Ovary (tissue), 9 donors: Measurements from ENCODE around the gene ZBTB7B. TPM values are rescaled to one million over a fixed set of nuclear protein-coding genes. Genes with fewer than 3 reads are reported as not detected.

Source experiments
- DNase-seq, 5 donors: peaks; one replicate each; pipeline ENCODE4 v3.0.0-alpha.2; 2019 to 2020
- H3K27ac ChIP-seq, 2 donors: fragments of 200-600 bp; one replicate each; pipeline versions ENCODE4 v1.5.1 to v1.8.0; 2019 to 2022
- H3K27me3 ChIP-seq: fragments of 200-600 bp; one replicate; pipeline ENCODE4 v1.8.0; 2022
- H3K36me3 ChIP-seq: fragments of 200-600 bp; sonication (generic); one replicate; pipeline ENCODE4 v1.5.1; 2019
- H3K4me1 ChIP-seq: one replicate; pipeline ENCODE4 v1.8.1; 2013; ENCODE audit warnings: mild to moderate bottlenecking, moderate library complexity; ENCODE audit not compliant: insufficient read depth
- H3K4me3 ChIP-seq: fragments of 200-600 bp; sonication (generic); one replicate; pipeline ENCODE4 v1.5.1; 2017
- H3K9me3 ChIP-seq, 2 donors: fragments of 200-600 bp in 1 of 2; sonication (generic) in 1 of 2; one replicate each; pipeline versions ENCODE4 v1.5.1 to v1.8.1; 2013 to 2019; ENCODE audit warnings: mild to moderate bottlenecking in 1 of 2, moderate library complexity in 1 of 2
- CTCF ChIP-seq, 3 donors: fragments of 450-650 bp in 2 of 3; fragments of 200-600 bp in 1 of 3; IDR thresholded peaks; one replicate each; pipeline versions ENCODE4 v1.5.1 to v1.8.0; 2016 to 2022; ENCODE audit warnings: antibody characterized with exemption in 3 of 3, mild to moderate bottlenecking in 1 of 3
- EP300 ChIP-seq: sonication (generic); formaldehyde crosslinking; IDR thresholded peaks from one replicate; pipeline ENCODE4 v1.6.1; 2017; ENCODE audit warnings: antibody characterized with exemption
- POLR2A ChIP-seq: fragments of 450-650 bp; IDR thresholded peaks from one replicate; pipeline ENCODE4 v1.6.1; 2017; ENCODE audit warnings: antibody characterized with exemption, mild to moderate bottlenecking, moderate library complexity
- WGBS, 3 donors: extraction: QIAGEN DNeasy Blood & Tissue Kit in 1 of 3; methylation state at CpG; one replicate each; pipeline versions ENCODE4 v1.1.5 to v1.1.7; 2013 to 2017; 5-methylcytosine and 5-hydroxymethylcytosine counted together
- intact Hi-C, 4 donors: fragments of 100-400 bp; cut with DNase I; formaldehyde crosslinking; loops; one replicate each; pipeline versions ENCODE4 v1.11.0 to v1.15.1; 2022 to 2023
- polyA plus RNA-seq, 2 donors: library from polyadenylated mRNA; stranded (reverse); fragments of 200-250 nt in 1 of 2; fragments of 350-450 nt in 1 of 2; fragmentation: Illumina TruSeq in 1 of 2; extraction: RNeasy Lipid Tissue Mini Kit (QIAGEN cat#74804) in 1 of 2; gene quantifications; one replicate each; pipeline ENCODE4 v1.2.3, GENCODE V29; 2013 to 2014
- total RNA-seq, 7 donors: library from RNA; depleted of rRNA in 2 of 7; stranded (reverse); fragments of >200 nt in 2 of 7; fragmentation: NEBNext Ultra II Directional in 3 of 7; extraction: Animal tissue kit (Norgen Biotek cat#: 25700) in 3 of 7; gene quantifications; one replicate each; pipeline versions ENCODE4 v1.1.0 to v1.2.4, GENCODE V29; 2016 to 2023
- donor health status: DM: no; HTN: no; CAD: no; lungs with moderate emphysema.
- donor health status: DM: no; HTN: no; CAD: no.
- donor health status: Bipolar disorder and iron deficiency.
- donor health status: DM: yes; HTN: yes; CAD: no.
- donor health status: DM: no; HTN: no; CAD: no.
- donor health status: DM: yes; HTN: yes; CAD: no.

ZBTB7B gene
- total and polyA plus RNA-seq, 9 donors = 3.6 to 45.5 (median 28.9) TPM

- Histone ChIP-seq H3K4me3 (peak overlapping the region; percentile 77), H3K4me1 (peaks cover 12% of the 10 kb centered on the region)
- intact Hi-C loops = loop anchor here in 1 of 4 donors (5.0 kb wide), 1 partner anchor 80 kb away; the partner anchor contains the start of gene ADAM15
Measured at GRCh38 chr1:154972517-154973343, 29.9 kb upstream of the ZBTB7B start.

GRCh38 chr1:154973344-154974101 lies 29.1 kb upstream of the ZBTB7B start:
- peak; percentile 96 to 99 (median 98) for DNase-seq
- Histone ChIP-seq H3K9me3 (no peaks in the 10 kb centered on the region), H3K36me3 (no peaks in the 10 kb centered on the region), H3K27ac (peak overlapping the region; percentile 92 to 98), H3K4me3 (peak overlapping the region; percentile 77), H3K4me1 (peaks cover 12% of the 10 kb centered on the region), H3K27me3 (no peaks in the 10 kb centered on the region)
- intact Hi-C loops = loop anchor here in 1 of 4 donors (2.0 to 5.0 kb wide), 2 partner anchors 27 to 79 kb away; partner anchors contain the start of gene ADAM15
- 5% methylated on average over 37 of the region's 37 CpGs for WGBS, 3 donors
- TF ChIP-seq CTCF (IDR thresholded peaks at IDR 0.05) = no peak
- TF ChIP-seq EP300 = no peak
- peak; percentile 17 for TF ChIP-seq POLR2A

More at GRCh38 chr1:154972517-154973343, 29.9 kb upstream of the ZBTB7B start:
- no peaks in the 10 kb centered on the region for H3K36me3 ChIP-seq
- H3K9me3 ChIP-seq = no peaks in the 10 kb centered on the region
- DNase-seq = peak in 4 of 5 donors; percentile 58 to 68 (median 66)
- H3K27me3 ChIP-seq = no peaks in the 10 kb centered on the region
- H3K27ac ChIP-seq = peak overlapping the region; percentile 54 to 98
- no peak for TF ChIP-seq EP300
- no peak for TF ChIP-seq CTCF (IDR thresholded peaks at IDR 0.05)
- no peak for TF ChIP-seq POLR2A
- 26 to 36% (median 29%) methylated on average over 18 of the region's 18 CpGs for WGBS, 3 donors

GRCh38 chr1:154974102-154974807 lies 28.3 kb upstream of the ZBTB7B start, which contains the start of gene CKS1B:
CKS1B (plus strand) TSS chr1:154974681; CDS start chr1:154974746, 65 bp downstream.
- H3K9me3 ChIP-seq = no peaks in the 10 kb centered on the region
- no peaks in the 10 kb centered on the region for H3K27me3 ChIP-seq
- peak within 1 kb of the TSS; percentile 77 for H3K4me3 ChIP-seq
- WGBS, 3 donors = 0% methylated on average over 47 of the region's 47 CpGs
- intact Hi-C loops = loop anchor here in 1 of 4 donors (2.0 to 5.0 kb wide), 2 partner anchors 27 to 78 kb away; partner anchors contain the start of gene ADAM15
- peak within 1 kb of the TSS; percentile 92 to 98 for H3K27ac ChIP-seq
- DNase-seq = peak; percentile 97 to 98 (median 98)
- peak; percentile 91 for TF ChIP-seq POLR2A
- TF ChIP-seq EP300 = no peak
- peak in 1 of 3 donors; percentile 31 for TF ChIP-seq CTCF (IDR thresholded peaks at IDR 0.05)
- H3K36me3 ChIP-seq = no peaks in the 10 kb centered on the region
- H3K4me1 ChIP-seq = peaks cover 11% of the 10 kb centered on the region
